GM23338 (cell line): ENCODE measurements around the gene RAB6A. TPM values are rescaled to one million over a fixed set of nuclear protein-coding genes. Genes with fewer than 3 reads are reported as not detected.
A peak's percentile ranks its signal among the peaks of the same experiment; 100 is the strongest.
"Not testable (repeated sequence)": the region's sequence is repeated elsewhere in the genome, so short reads cannot be mapped to it uniquely, and the experiment has no call there.

Source experiments
- ATAC-seq: fragments of 200-7000 bp; cut with Tn5 transposase; 3 replicates; pipeline ENCODE4 v1.9.1; 2020
- DNase-seq: peaks from one replicate; pipeline ENCODE4 v3.0.0-alpha.2; 2015; ENCODE audit warnings: low spot score
- H2AFZ ChIP-seq: fragments of 200-600 bp; sonication (generic); 2 replicates; pipeline ENCODE4 v1.8.0; 2016; ENCODE audit warnings: antibody characterized with exemption, mild to moderate bottlenecking, moderate library complexity
- H3F3A ChIP-seq: fragments of 200-600 bp; sonication (generic); replicated peaks from 2 replicates; pipeline ENCODE4 v1.8.0; 2017; ENCODE audit warnings: antibody characterized with exemption, mixed run types, low read depth
- H3K27ac ChIP-seq: fragments of 200-600 bp; sonication (generic); 2 replicates; pipeline ENCODE4 v1.6.1; 2016; ENCODE audit warnings: low read depth
- H3K27me3 ChIP-seq: fragments of 200-600 bp; sonication (generic); 2 replicates; pipeline ENCODE4 v1.8.0; 2016; ENCODE audit warnings: mild to moderate bottlenecking, mixed run types, moderate library complexity; ENCODE audit not compliant: insufficient read depth
- H3K36me3 ChIP-seq: fragments of 200-600 bp; sonication (generic); 2 replicates; pipeline ENCODE4 v1.8.0; 2016; ENCODE audit warnings: mild to moderate bottlenecking; ENCODE audit not compliant: insufficient read depth
- H3K4me1 ChIP-seq: fragments of 200-600 bp; sonication (generic); 2 replicates; pipeline ENCODE4 v1.8.0; 2016; ENCODE audit warnings: mild to moderate bottlenecking, moderate library complexity; ENCODE audit not compliant: insufficient read depth
- H3K4me2 ChIP-seq: fragments of 200-600 bp; sonication (generic); 2 replicates; pipeline ENCODE4 v1.7.1; 2017; ENCODE audit warnings: mixed run types
- H3K4me3 ChIP-seq: fragments of 200-600 bp; sonication (generic); 2 replicates; pipeline ENCODE4 v1.6.1; 2016; ENCODE audit warnings: mixed run types
- H3K79me2 ChIP-seq: fragments of 200-600 bp; sonication (generic); replicated peaks from 2 replicates; pipeline ENCODE4 v1.8.0; 2017; ENCODE audit warnings: mild to moderate bottlenecking; ENCODE audit not compliant: insufficient read depth
- H3K9me2 ChIP-seq: fragments of 200-600 bp; sonication (generic); 2 replicates; pipeline ENCODE4 v1.8.0; 2017; ENCODE audit not compliant: insufficient read depth
- H4K20me1 ChIP-seq: fragments of 200-600 bp; sonication (generic); replicated peaks from 2 replicates; pipeline ENCODE4 v1.8.0; 2017; ENCODE audit warnings: mild to moderate bottlenecking; ENCODE audit not compliant: insufficient read depth
- H3K27ac Mint-ChIP-seq: 2 replicates; pipeline ENCODE4 v1.8.0; 2020; ENCODE audit warnings: inconsistent platforms, mild to moderate bottlenecking, moderate library complexity, mixed read lengths
- H3K27me3 Mint-ChIP-seq: 3 replicates; pipeline ENCODE4 v1.8.0; 2022; ENCODE audit warnings: low read depth, mild to moderate bottlenecking, moderate library complexity, mixed read lengths, inconsistent platforms; ENCODE audit not compliant: insufficient read depth, poor library complexity
- H3K36me3 Mint-ChIP-seq: 3 replicates; pipeline ENCODE4 v1.8.0; 2021; ENCODE audit warnings: low read depth, mild to moderate bottlenecking, inconsistent platforms, moderate library complexity, mixed read lengths
- H3K4me1 Mint-ChIP-seq: 3 replicates; pipeline ENCODE4 v1.8.0; 2020; ENCODE audit warnings: mild to moderate bottlenecking, inconsistent platforms, mixed read lengths
- H3K4me3 Mint-ChIP-seq: 3 replicates; pipeline ENCODE4 v1.8.0; 2021; ENCODE audit warnings: moderate library complexity, mild to moderate bottlenecking, inconsistent platforms, mixed read lengths
- H3K9me3 Mint-ChIP-seq: 3 replicates; pipeline ENCODE4 v1.8.0; 2020; ENCODE audit warnings: moderate library complexity, mild to moderate bottlenecking, inconsistent platforms, mixed read lengths
- CREB1 ChIP-seq: fragments of 250-450 bp; sonication (Bioruptor Pico); IDR thresholded peaks from 2 replicates; pipeline ENCODE4 v1.5.0; 2020; ENCODE audit warnings: low read depth, mild to moderate bottlenecking, moderate library complexity
- EZH2phosphoT487 ChIP-seq: fragments of 200-600 bp; sonication (generic); IDR thresholded peaks from one replicate; pipeline ENCODE4 v1.8.1; 2018; ENCODE audit warnings: antibody characterized with exemption; ENCODE audit not compliant: unreplicated experiment
- JUNB ChIP-seq: IDR thresholded peaks from one replicate; pipeline ENCODE4 v1.6.1; 2016; ENCODE audit warnings: antibody characterized with exemption; ENCODE audit not compliant: unreplicated experiment
- NANOG ChIP-seq: IDR thresholded peaks from 2 replicates; pipeline ENCODE4 v1.6.1; 2016; ENCODE audit warnings: antibody characterized with exemption, borderline replicate concordance
- POLR2AphosphoS5 ChIP-seq: IDR thresholded peaks from 2 replicates; pipeline ENCODE4 v1.6.1; 2016; ENCODE audit warnings: antibody characterized with exemption, low read depth
- STAT1 ChIP-seq: IDR thresholded peaks from one replicate; pipeline ENCODE4 v1.6.1; 2016; ENCODE audit warnings: antibody characterized with exemption; ENCODE audit not compliant: unreplicated experiment
- ZNF114 ChIP-seq: fragments of 250-450 bp; sonication (Bioruptor Pico); IDR thresholded peaks from 2 replicates; pipeline ENCODE4 v1.5.0; 2020; ENCODE audit warnings: mild to moderate bottlenecking, moderate library complexity
- ZNF331 ChIP-seq: fragments of 250-450 bp; sonication (Bioruptor Pico); IDR thresholded peaks from 2 replicates; pipeline ENCODE4 v1.5.0; 2020; ENCODE audit warnings: low read depth, mild to moderate bottlenecking, moderate library complexity
- polyA plus RNA-seq: library from polyadenylated mRNA; unstranded; fragments of >200 nt; fragmentation: Nextera tagmentation; extraction: Ambion mirVana; gene quantifications from 2 replicates; pipeline ENCODE4 v1.2.1, GENCODE V29; 2016
- total RNA-seq: library from RNA; depleted of rRNA; stranded (reverse); fragments of >200 nt; shearing (Covaris generic); gene quantifications from 2 replicates; pipeline ENCODE4 v1.2.3, GENCODE V29; 2014
- TF ChIP-seq, protein P1 (sequence below), 2 experiments: fragments of 200-600 bp in 1 of 2; sonication (generic) in 1 of 2; conservative IDR thresholded peaks; 2 replicates each; pipeline versions ENCODE4 v1.5.1 to v1.6.1; 2016 to 2017; ENCODE audit warnings: antibody characterized with exemption in 2 of 2, low read depth in 2 of 2, mild to moderate bottlenecking in 2 of 2, moderate library complexity in 1 of 2
- TF ChIP-seq, protein P2 (sequence below): IDR thresholded peaks from 2 replicates; pipeline ENCODE4 v1.6.1; 2016; ENCODE audit warnings: antibody characterized with exemption
- TF ChIP-seq, protein P3 (sequence below): fragments of 250-450 bp; sonication (Bioruptor Pico); IDR thresholded peaks from 2 replicates; pipeline ENCODE4 v1.5.0; 2020; ENCODE audit warnings: mild to moderate bottlenecking, moderate library complexity

Gene RAB6A
- total and polyA plus RNA-seq, 2 experiments from 2014 or later = 61.1 to 127 TPM

- ATAC-seq = peak; percentile 57; the same call in 2 of the 3 replicates
- not testable (repeated sequence) for H3K27me3 Mint-ChIP-seq
- TF ChIP-seq, protein P1, sequence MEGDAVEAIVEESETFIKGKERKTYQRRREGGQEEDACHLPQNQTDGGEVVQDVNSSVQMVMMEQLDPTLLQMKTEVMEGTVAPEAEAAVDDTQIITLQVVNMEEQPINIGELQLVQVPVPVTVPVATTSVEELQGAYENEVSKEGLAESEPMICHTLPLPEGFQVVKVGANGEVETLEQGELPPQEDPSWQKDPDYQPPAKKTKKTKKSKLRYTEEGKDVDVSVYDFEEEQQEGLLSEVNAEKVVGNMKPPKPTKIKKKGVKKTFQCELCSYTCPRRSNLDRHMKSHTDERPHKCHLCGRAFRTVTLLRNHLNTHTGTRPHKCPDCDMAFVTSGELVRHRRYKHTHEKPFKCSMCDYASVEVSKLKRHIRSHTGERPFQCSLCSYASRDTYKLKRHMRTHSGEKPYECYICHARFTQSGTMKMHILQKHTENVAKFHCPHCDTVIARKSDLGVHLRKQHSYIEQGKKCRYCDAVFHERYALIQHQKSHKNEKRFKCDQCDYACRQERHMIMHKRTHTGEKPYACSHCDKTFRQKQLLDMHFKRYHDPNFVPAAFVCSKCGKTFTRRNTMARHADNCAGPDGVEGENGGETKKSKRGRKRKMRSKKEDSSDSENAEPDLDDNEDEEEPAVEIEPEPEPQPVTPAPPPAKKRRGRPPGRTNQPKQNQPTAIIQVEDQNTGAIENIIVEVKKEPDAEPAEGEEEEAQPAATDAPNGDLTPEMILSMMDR (conservative IDR thresholded peaks at IDR 0.05; ENCODE audit: low read depth in 2 of 2) = peak in 1 of 2 experiments; percentile 42; a peak in 2 of 4 replicates
Measured at GRCh38 chr11:73676552-73676951, 84.3 kb downstream of the RAB6A start.

GRCh38 chr11:73671701-73672100, 89.2 kb downstream of the RAB6A start:
- H3K36me3 ChIP-seq = no peaks in the 10 kb centered on the region
- no peak overlapping the region for H3K4me2 ChIP-seq
- H3K9me2 ChIP-seq = no peaks in the 10 kb centered on the region
- H2AFZ ChIP-seq = no peak overlapping the region
- H3K4me3 ChIP-seq = no peak overlapping the region
- H3F3A ChIP-seq = 0 out of 2 replicates have a peak, but pooled peaks cover 2% of the 10 kb centered on the region
- no peak overlapping the region for H3K4me3 Mint-ChIP-seq
- H4K20me1 ChIP-seq = no peaks in the 10 kb centered on the region; the same call in 1 of the 2 replicates
- H3K27ac ChIP-seq = no peak overlapping the region
- H3K9me3 Mint-ChIP-seq = no peaks in the 10 kb centered on the region
- H3K79me2 ChIP-seq = no peaks in the 10 kb centered on the region
- no peaks in the 10 kb centered on the region for H3K27me3 ChIP-seq
- H3K4me1 Mint-ChIP-seq = no peaks in the 10 kb centered on the region; the same call in 2 of the 3 replicates
- H3K27me3 Mint-ChIP-seq = peaks cover 3% of the 10 kb centered on the region
- DNase-seq (no peak), ATAC-seq (peak; percentile 50)
- H3K36me3 Mint-ChIP-seq = no peaks in the 10 kb centered on the region
- H3K4me1 ChIP-seq = no peaks in the 10 kb centered on the region
- no peak overlapping the region for H3K27ac Mint-ChIP-seq
- TF ChIP-seq STAT1 (no peak), JUNB (no peak), ZNF114 (CRISPR knock-in tag) (no peak), EZH2phosphoT487 (no peak), POLR2AphosphoS5 (no peak), ZNF331 (no peak), NANOG (no peak), CREB1 (CRISPR knock-in tag) (no peak)
- TF ChIP-seq, protein P2, sequence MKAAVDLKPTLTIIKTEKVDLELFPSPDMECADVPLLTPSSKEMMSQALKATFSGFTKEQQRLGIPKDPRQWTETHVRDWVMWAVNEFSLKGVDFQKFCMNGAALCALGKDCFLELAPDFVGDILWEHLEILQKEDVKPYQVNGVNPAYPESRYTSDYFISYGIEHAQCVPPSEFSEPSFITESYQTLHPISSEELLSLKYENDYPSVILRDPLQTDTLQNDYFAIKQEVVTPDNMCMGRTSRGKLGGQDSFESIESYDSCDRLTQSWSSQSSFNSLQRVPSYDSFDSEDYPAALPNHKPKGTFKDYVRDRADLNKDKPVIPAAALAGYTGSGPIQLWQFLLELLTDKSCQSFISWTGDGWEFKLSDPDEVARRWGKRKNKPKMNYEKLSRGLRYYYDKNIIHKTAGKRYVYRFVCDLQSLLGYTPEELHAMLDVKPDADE = no peak
- TF ChIP-seq, protein P1 (conservative IDR thresholded peaks at IDR 0.05; ENCODE audit: low read depth in 2 of 2) = no peak
- TF ChIP-seq, protein P3, sequence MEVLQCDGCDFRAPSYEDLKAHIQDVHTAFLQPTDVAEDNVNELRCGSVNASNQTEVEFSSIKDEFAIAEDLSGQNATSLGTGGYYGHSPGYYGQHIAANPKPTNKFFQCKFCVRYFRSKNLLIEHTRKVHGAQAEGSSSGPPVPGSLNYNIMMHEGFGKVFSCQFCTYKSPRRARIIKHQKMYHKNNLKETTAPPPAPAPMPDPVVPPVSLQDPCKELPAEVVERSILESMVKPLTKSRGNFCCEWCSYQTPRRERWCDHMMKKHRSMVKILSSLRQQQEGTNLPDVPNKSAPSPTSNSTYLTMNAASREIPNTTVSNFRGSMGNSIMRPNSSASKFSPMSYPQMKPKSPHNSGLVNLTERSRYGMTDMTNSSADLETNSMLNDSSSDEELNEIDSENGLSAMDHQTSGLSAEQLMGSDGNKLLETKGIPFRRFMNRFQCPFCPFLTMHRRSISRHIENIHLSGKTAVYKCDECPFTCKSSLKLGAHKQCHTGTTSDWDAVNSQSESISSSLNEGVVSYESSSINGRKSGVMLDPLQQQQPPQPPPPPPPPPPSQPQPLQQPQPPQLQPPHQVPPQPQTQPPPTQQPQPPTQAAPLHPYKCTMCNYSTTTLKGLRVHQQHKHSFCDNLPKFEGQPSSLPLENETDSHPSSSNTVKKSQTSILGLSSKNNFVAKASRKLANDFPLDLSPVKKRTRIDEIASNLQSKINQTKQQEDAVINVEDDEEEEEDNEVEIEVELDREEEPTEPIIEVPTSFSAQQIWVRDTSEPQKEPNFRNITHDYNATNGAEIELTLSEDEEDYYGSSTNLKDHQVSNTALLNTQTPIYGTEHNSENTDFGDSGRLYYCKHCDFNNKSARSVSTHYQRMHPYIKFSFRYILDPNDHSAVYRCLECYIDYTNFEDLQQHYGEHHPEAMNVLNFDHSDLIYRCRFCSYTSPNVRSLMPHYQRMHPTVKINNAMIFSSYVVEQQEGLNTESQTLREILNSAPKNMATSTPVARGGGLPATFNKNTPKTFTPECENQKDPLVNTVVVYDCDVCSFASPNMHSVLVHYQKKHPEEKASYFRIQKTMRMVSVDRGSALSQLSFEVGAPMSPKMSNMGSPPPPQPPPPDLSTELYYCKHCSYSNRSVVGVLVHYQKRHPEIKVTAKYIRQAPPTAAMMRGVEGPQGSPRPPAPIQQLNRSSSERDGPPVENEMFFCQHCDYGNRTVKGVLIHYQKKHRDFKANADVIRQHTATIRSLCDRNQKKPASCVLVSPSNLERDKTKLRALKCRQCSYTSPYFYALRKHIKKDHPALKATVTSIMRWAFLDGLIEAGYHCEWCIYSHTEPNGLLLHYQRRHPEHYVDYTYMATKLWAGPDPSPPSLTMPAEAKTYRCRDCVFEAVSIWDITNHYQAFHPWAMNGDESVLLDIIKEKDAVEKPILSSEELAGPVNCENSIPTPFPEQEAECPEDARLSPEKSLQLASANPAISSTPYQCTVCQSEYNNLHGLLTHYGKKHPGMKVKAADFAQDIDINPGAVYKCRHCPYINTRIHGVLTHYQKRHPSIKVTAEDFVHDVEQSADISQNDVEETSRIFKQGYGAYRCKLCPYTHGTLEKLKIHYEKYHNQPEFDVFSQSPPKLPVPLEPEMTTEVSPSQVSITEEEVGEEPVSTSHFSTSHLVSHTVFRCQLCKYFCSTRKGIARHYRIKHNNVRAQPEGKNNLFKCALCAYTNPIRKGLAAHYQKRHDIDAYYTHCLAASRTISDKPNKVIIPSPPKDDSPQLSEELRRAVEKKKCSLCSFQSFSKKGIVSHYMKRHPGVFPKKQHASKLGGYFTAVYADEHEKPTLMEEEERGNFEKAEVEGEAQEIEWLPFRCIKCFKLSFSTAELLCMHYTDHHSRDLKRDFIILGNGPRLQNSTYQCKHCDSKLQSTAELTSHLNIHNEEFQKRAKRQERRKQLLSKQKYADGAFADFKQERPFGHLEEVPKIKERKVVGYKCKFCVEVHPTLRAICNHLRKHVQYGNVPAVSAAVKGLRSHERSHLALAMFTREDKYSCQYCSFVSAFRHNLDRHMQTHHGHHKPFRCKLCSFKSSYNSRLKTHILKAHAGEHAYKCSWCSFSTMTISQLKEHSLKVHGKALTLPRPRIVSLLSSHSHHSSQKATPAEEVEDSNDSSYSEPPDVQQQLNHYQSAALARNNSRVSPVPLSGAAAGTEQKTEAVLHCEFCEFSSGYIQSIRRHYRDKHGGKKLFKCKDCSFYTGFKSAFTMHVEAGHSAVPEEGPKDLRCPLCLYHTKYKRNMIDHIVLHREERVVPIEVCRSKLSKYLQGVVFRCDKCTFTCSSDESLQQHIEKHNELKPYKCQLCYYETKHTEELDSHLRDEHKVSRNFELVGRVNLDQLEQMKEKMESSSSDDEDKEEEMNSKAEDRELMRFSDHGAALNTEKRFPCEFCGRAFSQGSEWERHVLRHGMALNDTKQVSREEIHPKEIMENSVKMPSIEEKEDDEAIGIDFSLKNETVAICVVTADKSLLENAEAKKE = no peak

More at GRCh38 chr11:73676552-73676951, 84.3 kb downstream of the RAB6A start:
- not testable (repeated sequence) for H3K79me2 ChIP-seq, H3K4me2 ChIP-seq, H2AFZ ChIP-seq, H3F3A ChIP-seq, H3K36me3 ChIP-seq, H3K27ac ChIP-seq, H4K20me1 ChIP-seq, H3K4me1 Mint-ChIP-seq, H3K4me3 ChIP-seq, H3K27me3 ChIP-seq, H3K9me3 Mint-ChIP-seq, H3K4me3 Mint-ChIP-seq, H3K27ac Mint-ChIP-seq, H3K4me1 ChIP-seq, H3K36me3 Mint-ChIP-seq, H3K9me2 ChIP-seq
- peak; percentile 36 for DNase-seq
